NT2/D1 (cell line): Measurements from ENCODE around the gene MAPK13.
"Not testable (repeated sequence)": the region's sequence is repeated elsewhere in the genome, so short reads cannot be mapped to it uniquely, and the experiment has no call there.

Source experiments
- DNase-seq: peaks from one replicate; pipeline ENCODE4 v3.0.0-alpha.2; 2011; ENCODE audit warnings: low read depth, low spot score
- H3K27me3 ChIP-seq: 2 replicates; pipeline ENCODE4 v1.6.0; 2011; ENCODE audit warnings: mild to moderate bottlenecking; ENCODE audit not compliant: insufficient read length, insufficient read depth
- H3K36me3 ChIP-seq: 2 replicates; pipeline ENCODE4 v1.6.1; 2011; ENCODE audit warnings: mild to moderate bottlenecking, low read length, mixed read lengths; ENCODE audit not compliant: insufficient read depth, insufficient read length
- H3K4me1 ChIP-seq: 2 replicates; pipeline ENCODE4 v1.5.1; 2011; ENCODE audit not compliant: insufficient read depth, insufficient read length
- H3K4me3 ChIP-seq: 2 replicates; pipeline ENCODE4 v1.5.1; 2011; ENCODE audit warnings: low read depth; ENCODE audit not compliant: insufficient read length
- H3K9ac ChIP-seq: 2 replicates; pipeline ENCODE4 v1.6.0; 2011; ENCODE audit warnings: low read depth; ENCODE audit not compliant: insufficient read length
- H3K9me3 ChIP-seq: 2 replicates; pipeline ENCODE4 v1.5.1; 2011; ENCODE audit warnings: mild to moderate bottlenecking, low read length; ENCODE audit not compliant: insufficient read depth
- SUZ12 ChIP-seq: IDR thresholded peaks from 2 replicates; pipeline ENCODE4 v1.6.1; 2011; ENCODE audit not compliant: insufficient read length, insufficient read depth; ENCODE audit errors: extremely low read depth
- YY1 ChIP-seq: IDR thresholded peaks from 2 replicates; pipeline ENCODE4 v1.6.1; 2011; ENCODE audit not compliant: insufficient read length, insufficient read depth
- ZNF274 ChIP-seq: IDR thresholded peaks from 2 replicates; pipeline ENCODE4 v1.6.1; 2011; ENCODE audit warnings: mild to moderate bottlenecking, low read depth, low read length

Gene MAPK13

DNA sequence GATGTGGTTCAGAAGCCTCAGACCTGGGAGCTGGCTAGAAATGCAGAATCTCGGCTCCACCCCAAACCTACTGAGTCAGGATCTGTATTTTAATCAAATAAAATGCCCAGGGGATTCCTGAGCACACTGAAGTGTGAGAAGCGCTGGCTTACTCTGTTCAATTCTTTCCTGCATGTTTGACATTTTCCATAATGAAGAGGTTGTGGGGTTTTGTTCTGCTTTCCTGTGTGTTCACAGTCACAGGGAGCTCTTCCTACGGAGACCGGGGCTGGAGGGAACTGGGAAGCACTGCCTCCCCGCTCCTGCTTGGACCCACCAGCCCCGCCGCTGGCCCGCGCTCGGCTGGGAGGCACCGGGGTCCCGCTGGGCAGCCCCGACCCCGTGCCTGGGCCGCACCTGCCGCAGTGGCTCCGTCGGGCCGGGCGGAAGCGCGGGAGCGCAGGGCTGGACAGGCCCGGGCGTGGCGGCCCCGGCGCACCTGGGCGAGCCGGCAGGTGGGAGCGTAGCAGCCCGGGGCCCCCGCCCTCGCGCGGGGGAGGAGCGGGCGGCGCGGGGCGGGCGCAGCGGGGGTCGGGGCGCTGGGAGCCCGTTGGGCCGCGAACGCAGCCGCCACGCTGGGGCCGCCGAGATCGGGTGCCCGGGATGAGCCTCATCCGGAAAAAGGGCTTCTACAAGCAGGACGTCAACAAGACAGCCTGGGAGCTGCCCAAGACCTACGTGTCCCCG, at the start of gene MAPK13:
Gene MAPK13 (plus strand): TSS at position 573 of the 726 bp plus-strand sequence. CDS start 70 bp downstream, at position 643.
- Histone ChIP-seq H3K27me3 (peaks cover 18% of the 10 kb centered on the region), H3K4me3 (peak within 1 kb of the TSS; percentile 31), H3K9me3 (no peaks in the 10 kb centered on the region), H3K9ac (peak within 1 kb of the TSS; percentile 47), H3K4me1 (peaks cover 8% of the 10 kb centered on the region), H3K36me3 (no peaks in the 10 kb centered on the region)
- no peak for DNase-seq
- TF ChIP-seq YY1: no peak
- TF ChIP-seq ZNF274: no peak
- no peak for TF ChIP-seq SUZ12

- no peak overlapping the region for H3K9ac ChIP-seq
- H3K4me3 ChIP-seq: no peak overlapping the region
- DNase-seq: no peak
- H3K9me3 ChIP-seq: peaks cover 24% of the 10 kb centered on the region; the same call in 1 of the 2 replicates
- H3K36me3 ChIP-seq: peaks cover 56% of the 10 kb centered on the region
- no peaks in the 10 kb centered on the region for H3K4me1 ChIP-seq
- no peaks in the 10 kb centered on the region for H3K27me3 ChIP-seq
- TF ChIP-seq ZNF274 (no peak), YY1 (no peak), SUZ12 (no peak)
Observed at GRCh38 chr6:36082318-36082717, 48.0 kb upstream of the MAPK13 start.

DNA sequence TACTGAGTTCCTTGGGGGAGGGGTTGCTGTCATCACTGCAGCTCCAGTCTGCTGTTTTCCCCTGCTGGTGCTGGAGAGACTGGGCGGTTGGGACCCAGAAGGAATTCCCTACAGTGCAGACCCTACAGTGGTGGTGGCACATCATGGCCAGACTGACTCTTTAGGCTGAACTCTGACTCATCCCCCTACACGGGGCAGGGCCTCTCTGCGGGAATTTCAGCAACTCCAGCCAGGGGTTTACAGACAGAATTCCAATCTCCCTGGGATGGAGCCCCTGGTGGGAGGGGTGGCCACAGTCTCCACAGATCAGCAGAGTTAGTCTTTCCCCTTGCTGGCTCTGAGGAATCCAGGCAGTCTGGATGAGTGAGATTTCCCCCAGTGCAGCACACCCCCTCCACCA, 46.9 kb upstream of the MAPK13 start:
- Histone ChIP-seq H3K27me3 (no peaks in the 10 kb centered on the region), H3K9ac (no peak overlapping the region), H3K4me3 (no peak overlapping the region), H3K36me3 (peaks cover 50% of the 10 kb centered on the region), H3K4me1 (no peaks in the 10 kb centered on the region), H3K9me3 (peaks cover 24% of the 10 kb centered on the region; the same call in 1 of the 2 replicates)
- TF ChIP-seq ZNF274 (no peak), SUZ12 (no peak), YY1 (no peak)
- DNase-seq: no peak

DNA sequence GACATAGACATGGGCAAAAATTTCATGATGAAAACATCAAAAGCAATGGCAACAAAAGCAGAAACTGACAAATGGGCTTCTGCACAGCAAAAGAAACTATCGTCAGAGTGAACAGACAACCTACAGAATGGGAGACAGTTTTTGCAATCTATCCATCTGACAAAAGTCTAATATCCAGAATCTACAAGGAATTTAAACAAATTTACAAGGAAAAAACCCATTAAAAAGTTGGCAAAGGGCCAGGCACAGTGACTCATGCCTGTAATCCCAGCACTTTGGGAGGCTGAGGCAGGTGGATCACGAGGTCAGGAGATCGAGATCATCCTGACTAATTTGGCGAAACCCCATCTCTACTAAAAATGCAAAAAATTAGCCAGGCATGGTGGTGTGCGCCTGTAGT, 42.1 kb upstream of the MAPK13 start:
- DNase-seq, H3K4me1 ChIP-seq, H3K4me3 ChIP-seq, H3K9me3 ChIP-seq, H3K9ac ChIP-seq, H3K27me3 ChIP-seq: not testable (repeated sequence)
- H3K36me3 ChIP-seq: peaks cover 33% of the 10 kb centered on the region

DNA sequence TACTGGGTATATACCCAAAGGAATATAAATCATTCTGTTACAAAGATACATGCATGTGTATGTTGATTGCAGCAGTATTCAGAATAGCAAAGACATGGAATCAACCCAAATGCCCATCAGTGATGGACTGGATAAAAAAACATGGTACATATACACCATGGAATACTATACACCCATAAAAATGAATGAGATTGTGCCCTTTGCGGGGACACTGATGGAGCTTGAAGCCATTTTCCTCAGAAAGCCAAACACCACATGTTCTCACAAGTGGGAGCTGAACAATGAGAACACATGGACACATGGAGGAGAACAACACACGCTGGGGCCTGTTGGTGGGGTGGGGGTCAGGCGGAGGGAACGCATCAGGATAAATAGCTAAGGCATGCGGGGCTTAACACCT, 41.3 kb upstream of the MAPK13 start:
- DNase-seq: no peak
- Histone ChIP-seq H3K4me1 (no peaks in the 10 kb centered on the region), H3K9ac (no peak overlapping the region), H3K4me3 (no peak overlapping the region), H3K36me3 (peaks cover 24% of the 10 kb centered on the region), H3K9me3 (no peaks in the 10 kb centered on the region), H3K27me3 (no peaks in the 10 kb centered on the region)
- TF ChIP-seq YY1: no peak
- TF ChIP-seq ZNF274: no peak
- TF ChIP-seq SUZ12: no peak

DNA sequence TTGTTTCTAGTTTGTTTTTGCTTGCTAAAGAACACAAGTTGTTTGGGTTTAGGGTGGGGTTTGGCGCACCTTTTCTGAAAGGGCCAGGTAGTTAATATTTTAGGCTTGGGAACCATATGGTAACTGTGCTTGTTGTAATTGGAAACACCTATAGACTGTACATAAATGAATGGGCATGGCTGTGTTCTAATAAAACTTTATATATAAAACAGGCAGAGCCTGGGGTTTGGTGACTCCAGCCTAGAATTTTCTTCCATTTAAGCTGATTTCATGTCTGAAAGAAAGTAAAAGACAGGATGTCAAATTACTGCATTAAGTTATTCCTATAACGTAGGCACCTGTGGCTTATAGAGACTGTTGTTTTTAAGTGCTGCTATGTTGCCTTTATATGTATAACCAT, 36.1 kb upstream of the MAPK13 start:
- H3K9ac ChIP-seq: no peak overlapping the region
- TF ChIP-seq ZNF274 (no peak), SUZ12 (no peak), YY1 (no peak)
- peaks cover 36% of the 10 kb centered on the region for H3K36me3 ChIP-seq
- H3K4me1 ChIP-seq: no peaks in the 10 kb centered on the region
- H3K9me3 ChIP-seq: no peaks in the 10 kb centered on the region
- DNase-seq: no peak
- H3K27me3 ChIP-seq: no peaks in the 10 kb centered on the region
- H3K4me3 ChIP-seq: no peak overlapping the region

GRCh38 chr6:36094753-36095496, 35.4 kb upstream of the MAPK13 start:
- peaks cover 37% of the 10 kb centered on the region for H3K36me3 ChIP-seq

More at GRCh38 chr6:36094753-36095496, 35.4 kb upstream of the MAPK13 start:
- Histone ChIP-seq H3K4me1 (no peaks in the 10 kb centered on the region), H3K9ac (no peak overlapping the region), H3K9me3 (no peaks in the 10 kb centered on the region), H3K4me3 (no peak overlapping the region), H3K27me3 (no peaks in the 10 kb centered on the region)
- TF ChIP-seq SUZ12: no peak
- no peak for TF ChIP-seq YY1
- no peak for TF ChIP-seq ZNF274
- DNase-seq: peak; percentile 36
